ENCODE data around the gene ARHGEF28.

DNA sequence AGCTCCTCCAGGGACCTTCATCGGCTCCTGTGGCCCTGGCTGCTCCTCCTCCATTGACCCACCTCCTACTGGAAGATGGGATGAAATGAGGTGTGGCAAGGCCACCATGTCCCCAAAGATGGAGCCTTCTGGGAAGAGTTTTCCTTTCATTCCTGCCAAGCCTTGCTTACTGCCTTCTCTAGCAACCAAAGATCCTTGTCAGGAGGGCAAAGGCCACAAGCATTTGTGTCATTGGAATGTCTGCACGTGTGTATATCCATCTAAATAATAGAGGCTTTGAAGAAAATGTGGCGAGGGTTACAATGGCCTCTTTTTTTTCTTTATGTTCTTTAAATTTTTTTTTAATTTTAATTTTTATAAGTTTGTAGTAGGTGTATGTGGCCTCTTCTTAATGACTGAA is 313.6 kb downstream of the ARHGEF28 start:
- TF ChIP-seq, protein P1, sequence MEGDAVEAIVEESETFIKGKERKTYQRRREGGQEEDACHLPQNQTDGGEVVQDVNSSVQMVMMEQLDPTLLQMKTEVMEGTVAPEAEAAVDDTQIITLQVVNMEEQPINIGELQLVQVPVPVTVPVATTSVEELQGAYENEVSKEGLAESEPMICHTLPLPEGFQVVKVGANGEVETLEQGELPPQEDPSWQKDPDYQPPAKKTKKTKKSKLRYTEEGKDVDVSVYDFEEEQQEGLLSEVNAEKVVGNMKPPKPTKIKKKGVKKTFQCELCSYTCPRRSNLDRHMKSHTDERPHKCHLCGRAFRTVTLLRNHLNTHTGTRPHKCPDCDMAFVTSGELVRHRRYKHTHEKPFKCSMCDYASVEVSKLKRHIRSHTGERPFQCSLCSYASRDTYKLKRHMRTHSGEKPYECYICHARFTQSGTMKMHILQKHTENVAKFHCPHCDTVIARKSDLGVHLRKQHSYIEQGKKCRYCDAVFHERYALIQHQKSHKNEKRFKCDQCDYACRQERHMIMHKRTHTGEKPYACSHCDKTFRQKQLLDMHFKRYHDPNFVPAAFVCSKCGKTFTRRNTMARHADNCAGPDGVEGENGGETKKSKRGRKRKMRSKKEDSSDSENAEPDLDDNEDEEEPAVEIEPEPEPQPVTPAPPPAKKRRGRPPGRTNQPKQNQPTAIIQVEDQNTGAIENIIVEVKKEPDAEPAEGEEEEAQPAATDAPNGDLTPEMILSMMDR (IDR thresholded peaks at IDR 0.05; ENCODE audit: low read depth, low read length, poor library complexity, severe bottlenecking): no peak
- TF ChIP-seq EZH2phosphoT487 (IDR thresholded peaks at IDR 0.05; ENCODE audit: borderline replicate concordance, low read length): no peak

Data from DOHH2 (cell line).